Stimulated activated CD4-positive, alpha-beta T cell treated with anti-CD3 and anti-CD28 coated beads, Interleukin-12 subunit alpha, Interleukin-12 subunit beta, amount 100 ng/mL, for 4 hours (primary cell): Measurements from ENCODE around the gene PEF1.

Experiments used
- DNase-seq: peaks from one replicate; pipeline ENCODE4 v3.0.0-alpha.2; 2020

PEF1 gene

DNA sequence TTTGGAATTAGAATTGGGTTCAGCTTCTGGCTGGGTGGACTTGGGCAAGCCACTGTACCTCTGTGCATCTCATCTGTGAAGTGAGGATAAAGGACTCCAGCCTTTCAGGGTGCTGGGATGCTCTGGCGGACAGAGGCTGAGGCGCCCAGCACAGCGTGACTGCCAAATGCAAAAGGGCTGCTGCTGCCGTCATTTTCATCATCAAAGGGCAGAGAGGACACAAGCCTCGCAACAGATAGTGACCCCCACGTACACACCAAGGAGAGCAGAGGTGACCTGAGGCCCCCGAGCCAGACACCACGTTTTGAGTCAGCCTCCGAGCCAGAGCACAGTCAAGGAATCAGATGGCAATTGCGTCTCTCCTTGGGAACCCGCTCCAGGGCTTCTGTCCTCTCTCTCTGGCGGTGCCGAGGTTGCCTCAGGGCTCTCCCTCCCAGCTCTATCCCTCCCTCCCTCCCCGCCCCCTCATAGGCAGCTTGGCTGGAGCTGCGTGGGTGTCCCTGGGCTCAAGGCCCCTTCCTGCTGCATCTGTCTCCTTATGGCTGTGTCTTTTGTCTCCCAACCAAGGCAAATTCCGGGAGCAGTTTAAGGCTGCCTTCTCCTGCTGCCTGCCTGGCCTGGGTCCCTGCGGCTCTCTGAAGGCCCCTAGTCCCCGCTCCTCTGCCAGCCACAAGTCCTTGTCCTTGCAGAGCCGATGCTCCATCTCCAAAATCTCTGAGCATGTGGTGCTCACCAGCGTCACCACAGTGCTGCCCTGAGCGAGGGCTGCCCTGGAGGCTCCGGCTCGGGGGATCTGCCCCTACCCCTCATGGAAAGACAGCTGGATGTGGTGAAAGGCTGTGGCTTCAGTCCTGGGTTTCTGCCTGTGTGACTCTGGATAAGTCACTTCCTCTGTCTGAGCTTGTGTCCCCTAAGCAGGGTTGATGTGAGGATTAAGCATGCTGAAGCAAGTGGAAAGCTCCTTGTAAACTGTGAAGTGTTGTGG is 18.2 kb downstream of the PEF1 start:
- no peak for DNase-seq

DNA sequence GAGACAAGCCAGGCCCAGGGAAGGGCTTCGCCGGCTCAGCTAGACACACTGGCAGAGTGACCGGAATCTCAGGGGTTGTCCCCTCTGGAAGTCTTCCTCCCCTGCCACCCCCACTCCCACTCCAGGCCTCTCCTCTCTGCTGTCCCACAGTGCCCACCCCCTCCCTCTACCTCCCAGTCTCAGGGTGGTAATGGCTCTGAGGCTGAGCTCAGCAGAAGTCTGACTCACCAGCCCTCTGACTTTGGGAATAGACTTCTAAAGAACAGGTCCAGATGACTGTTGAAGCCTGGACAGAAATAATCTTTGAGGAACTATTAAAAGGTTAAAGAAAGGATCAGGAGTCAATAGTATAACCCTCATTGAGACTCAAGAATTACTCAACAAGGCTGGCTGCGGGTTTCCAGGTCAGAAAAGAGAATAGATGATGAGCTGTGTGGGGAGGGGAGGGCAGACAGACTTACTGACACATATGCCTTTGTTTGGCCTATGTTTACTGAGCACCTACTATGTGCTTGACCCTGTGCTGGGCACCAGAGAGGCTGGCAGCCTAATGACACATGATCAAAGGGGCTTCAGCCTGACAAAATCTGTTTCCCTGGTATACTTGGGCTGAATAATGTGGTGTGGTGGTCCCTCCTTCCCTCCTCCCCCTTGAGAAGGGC is 19.0 kb downstream of the PEF1 start:
- no peak for DNase-seq

GRCh38 chr1:31624731-31625514 is 19.8 kb downstream of the PEF1 start:
- no peak for DNase-seq

GRCh38 chr1:31624309-31624708 is 20.4 kb downstream of the PEF1 start:
- DNase-seq, result no peak

GRCh38 chr1:31623365-31623764 is 21.3 kb downstream of the PEF1 start:
- DNase-seq, result no peak

- DNase-seq, result no peak
Observed at GRCh38 chr1:31621847-31622730, 22.6 kb downstream of the PEF1 start.

- DNase-seq, result no peak
Observed at GRCh38 chr1:31621498-31621820, 23.2 kb downstream of the PEF1 start.

- no peak for DNase-seq
Observed at GRCh38 chr1:31620631-31621497, 23.8 kb downstream of the PEF1 start.

DNA sequence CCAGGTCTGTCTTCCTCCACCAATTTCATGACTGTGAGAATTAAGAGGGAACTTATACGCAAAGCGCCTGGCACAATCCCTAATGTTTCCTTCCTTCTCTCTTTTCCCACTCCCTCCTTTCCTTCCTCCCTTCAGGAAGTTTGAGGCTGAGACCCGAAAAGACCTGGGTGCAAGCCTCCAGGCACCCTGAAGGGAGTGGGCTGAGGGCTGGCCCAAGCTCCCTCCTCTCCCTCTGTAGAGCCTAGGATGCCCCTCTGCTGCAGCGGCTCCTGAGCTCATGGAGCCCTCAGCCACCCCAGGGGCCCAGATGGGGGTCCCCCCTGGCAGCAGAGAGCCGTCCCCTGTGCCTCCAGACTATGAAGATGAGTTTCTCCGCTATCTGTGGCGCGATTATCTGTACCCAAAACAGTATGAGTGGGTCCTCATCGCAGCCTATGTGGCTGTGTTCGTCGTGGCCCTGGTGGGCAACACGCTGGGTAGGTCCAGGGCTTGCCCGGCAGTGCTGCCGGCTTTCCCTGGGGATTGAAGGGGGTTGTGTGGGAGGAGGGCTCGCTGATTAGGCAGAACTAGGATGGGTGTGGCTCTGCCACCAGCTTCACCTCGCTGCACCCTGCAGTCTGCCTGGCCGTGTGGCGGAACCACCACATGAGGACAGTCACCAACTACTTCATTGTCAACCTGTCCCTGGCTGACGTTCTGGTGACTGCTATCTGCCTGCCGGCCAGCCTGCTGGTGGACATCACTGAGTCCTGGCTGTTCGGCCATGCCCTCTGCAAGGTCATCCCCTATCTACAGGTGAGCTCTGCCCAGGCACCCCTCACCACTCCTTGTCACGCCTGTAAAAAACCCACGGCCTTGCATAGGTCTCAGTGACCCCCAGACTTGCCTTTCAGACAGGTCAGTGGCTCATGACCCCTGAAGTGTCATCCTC is 25.5 kb downstream of the PEF1 start:
- no peak for DNase-seq

- peak; percentile 48 for DNase-seq
Observed at GRCh38 chr1:31617916-31618746, 26.5 kb downstream of the PEF1 start.

DNA sequence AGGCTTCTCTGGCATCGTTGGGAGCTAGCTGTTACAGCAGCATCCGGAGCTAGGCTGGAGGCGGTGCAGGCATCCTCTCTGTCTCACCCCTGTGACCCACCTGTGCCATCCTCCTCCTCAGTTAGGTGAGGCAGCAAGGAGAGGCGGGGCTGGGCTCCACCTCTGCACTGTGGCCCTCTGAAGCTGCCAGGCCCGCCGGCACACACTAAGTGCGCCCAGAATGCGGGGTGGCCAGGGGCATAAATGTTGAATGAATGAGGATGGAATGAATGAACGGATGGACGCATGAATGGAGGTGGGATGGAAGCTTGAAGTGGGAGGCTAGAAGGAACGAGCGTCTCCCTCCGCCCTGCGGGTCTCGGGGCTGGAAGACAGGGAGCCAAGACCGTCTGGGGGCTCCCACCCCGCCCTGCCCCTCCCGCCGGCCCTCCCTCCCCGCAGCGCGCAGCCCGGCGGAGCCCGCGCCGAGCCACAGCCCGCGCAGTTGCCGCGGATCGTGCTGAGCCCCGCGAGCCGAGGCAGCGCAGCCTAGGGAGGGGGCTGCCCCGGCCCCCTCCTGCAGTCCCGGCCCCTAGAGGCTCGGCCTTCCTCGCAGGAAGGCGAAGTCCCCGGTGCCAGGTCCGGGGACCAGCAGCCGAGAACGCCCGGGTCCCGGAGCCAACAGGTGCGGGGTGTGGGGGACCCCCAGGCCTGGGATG is 27.3 kb downstream of the PEF1 start, which contains the start of gene HCRTR1:
Gene HCRTR1 (plus strand): TSS at position 472 of the 698 bp plus-strand sequence. CDS start 1,504 bp downstream, outside the sequence.
- no peak for DNase-seq

DNA sequence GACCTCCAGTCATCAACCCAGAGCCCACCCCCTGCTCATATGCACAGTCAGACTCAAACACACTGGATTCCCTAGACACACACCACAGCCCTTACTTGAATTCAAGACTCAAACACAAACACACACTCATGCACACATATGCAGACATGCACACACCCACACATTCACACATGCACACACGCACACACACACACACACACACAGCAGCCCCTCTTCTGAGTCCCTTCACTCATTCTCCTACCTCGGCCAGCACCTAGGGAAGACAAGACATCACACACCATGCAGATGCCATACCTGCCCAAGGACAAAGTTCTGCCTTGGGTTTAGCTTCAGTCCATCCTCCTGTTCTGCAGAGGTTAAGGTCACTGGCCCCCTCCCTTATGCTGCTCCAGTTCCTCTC is 28.7 kb downstream of the PEF1 start:
- no peak for DNase-seq

- DNase-seq, result no peak
Observed at GRCh38 chr1:31615414-31615813, 29.3 kb downstream of the PEF1 start.

GRCh38 chr1:31614414-31615005 is 30.2 kb downstream of the PEF1 start:
- no peak for DNase-seq

- DNase-seq, result no peak
Observed at GRCh38 chr1:31609514-31610118, 35.1 kb downstream of the PEF1 start.

DNA sequence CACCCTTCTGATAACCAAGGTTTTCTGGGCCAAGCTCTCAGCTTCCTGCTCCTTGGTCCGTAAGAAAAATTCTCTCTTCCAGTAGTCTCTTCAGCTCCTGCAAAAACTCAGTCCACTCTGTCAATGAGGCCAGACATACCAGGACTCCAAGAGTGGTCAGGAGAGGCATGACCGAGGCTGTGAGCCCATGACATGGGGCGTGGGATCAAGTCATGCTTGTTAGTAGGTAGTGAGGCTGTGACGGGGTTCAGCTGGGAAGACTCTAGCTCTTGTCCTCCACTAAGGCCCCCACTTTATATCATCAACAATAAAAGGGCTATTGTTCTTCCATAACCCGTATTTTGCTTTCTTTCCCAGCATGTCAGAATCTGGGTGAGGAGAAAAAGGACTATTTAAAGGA is 37.3 kb downstream of the PEF1 start:
- DNase-seq, result no peak

DNA sequence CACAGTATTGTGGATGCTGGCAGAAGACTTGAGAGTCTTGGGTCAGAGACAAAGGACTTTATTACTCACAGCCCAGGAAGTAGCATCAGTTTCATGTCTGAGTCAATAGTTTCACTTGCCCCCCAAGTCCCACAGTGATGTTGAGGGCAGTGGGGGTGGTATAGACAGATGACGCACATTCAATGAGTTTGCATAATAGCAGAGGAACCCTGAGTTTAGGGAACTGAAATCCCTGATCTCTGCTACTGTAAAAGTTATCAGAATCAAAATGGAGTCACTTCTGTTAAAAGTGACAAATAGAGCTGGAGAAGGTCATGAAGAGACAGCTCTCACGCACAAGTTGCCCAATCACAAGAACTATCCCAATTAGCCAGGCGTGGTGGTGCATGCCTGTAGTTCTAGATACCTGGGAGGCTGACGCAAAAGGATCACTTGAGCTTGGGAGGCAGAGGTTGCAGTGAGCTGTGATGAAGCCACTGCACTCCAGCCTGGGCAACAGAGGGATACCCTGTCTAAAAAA is 38.7 kb downstream of the PEF1 start:
- no peak for DNase-seq
